GM18951 (cell line): ENCODE measurements around the gene LRRC8E.

Source experiments
- POLR2A ChIP-seq: IDR thresholded peaks from 4 replicates; pipeline ENCODE4 v1.6.1; 2011; ENCODE audit warnings: mild to moderate bottlenecking; ENCODE audit not compliant: insufficient read length, insufficient read depth; ENCODE audit errors: extremely low read depth
- in situ Hi-C: fragments of 300-500 bp; cut with MboI; formaldehyde crosslinking; loops from one replicate; pipeline ENCODE4 v1.12.0; 2022; ENCODE audit warnings: low sequenced_read_pairs, mixed read lengths, inconsistent platforms; ENCODE audit not compliant: unreplicated experiment

The LRRC8E gene

GRCh38 chr19:7849631-7849999, 38.7 kb upstream of the LRRC8E start:
- in situ Hi-C loops: no loop called here
- TF ChIP-seq POLR2A: no peak

GRCh38 chr19:7850000-7850813, 38.1 kb upstream of the LRRC8E start:
- in situ Hi-C loops: no loop called here
- TF ChIP-seq POLR2A: no peak

GRCh38 chr19:7850945-7851622, 37.2 kb upstream of the LRRC8E start:
- in situ Hi-C loops: no loop called here
- no peak for TF ChIP-seq POLR2A

GRCh38 chr19:7851623-7852500, 36.4 kb upstream of the LRRC8E start:
- no peak for TF ChIP-seq POLR2A
- in situ Hi-C loops: no loop called here

- TF ChIP-seq POLR2A: no peak
- in situ Hi-C loops: no loop called here
Measured at GRCh38 chr19:7852851-7853769, 35.2 kb upstream of the LRRC8E start.

GRCh38 chr19:7853770-7854128, 34.6 kb upstream of the LRRC8E start:
- TF ChIP-seq POLR2A: no peak
- in situ Hi-C loops: no loop called here

- no peak for TF ChIP-seq POLR2A
- in situ Hi-C loops: no loop called here
Measured at GRCh38 chr19:7855426-7856108, 32.7 kb upstream of the LRRC8E start.

GRCh38 chr19:7856109-7856591, 32.2 kb upstream of the LRRC8E start:
- no peak for TF ChIP-seq POLR2A
- in situ Hi-C loops: no loop called here

GRCh38 chr19:7856679-7857663, 31.3 kb upstream of the LRRC8E start:
- in situ Hi-C loops: no loop called here
- TF ChIP-seq POLR2A: no peak

GRCh38 chr19:7857727-7858108, 30.6 kb upstream of the LRRC8E start:
- no peak for TF ChIP-seq POLR2A
- in situ Hi-C loops: no loop called here
